HepG2 (cell line): ENCODE data around the gene AARSD1. TPM values are rescaled to one million over a fixed set of nuclear protein-coding genes. Genes with fewer than 3 reads are reported as not detected.

ENCODE experiments used
- FIP1L1 ChIP-seq: fragments of 200-400 bp; formaldehyde crosslinking; IDR thresholded peaks from 2 replicates; pipeline ENCODE4 v1.6.1; 2018; ENCODE audit warnings: low read depth, mild to moderate bottlenecking, low read length, moderate library complexity, borderline replicate concordance; ENCODE audit not compliant: insufficient read depth
- FOXK1 ChIP-seq: sonication (generic); formaldehyde crosslinking; IDR thresholded peaks from 2 replicates; pipeline ENCODE4 v1.4.0; 2020; ENCODE audit warnings: low read depth, missing genetic modification reagents, borderline replicate concordance
- HNF1A ChIP-seq, 2 experiments: sonication (generic) in 1 of 2; formaldehyde crosslinking in 1 of 2; IDR thresholded peaks; 2 replicates each; pipeline versions ENCODE4 v1.4.0 to v1.6.1; 2016 to 2020; ENCODE audit warnings: borderline replicate concordance in 1 of 2, low read depth in 1 of 2, mild to moderate bottlenecking in 1 of 2, missing genetic modification reagents in 1 of 2
- MLX ChIP-seq: IDR thresholded peaks from 2 replicates; pipeline ENCODE4 v1.6.1; 2016
- MXD1 ChIP-seq: sonication (generic); formaldehyde crosslinking; IDR thresholded peaks from 2 replicates; pipeline ENCODE4 v1.4.0; 2020; ENCODE audit warnings: mild to moderate bottlenecking, missing genetic modification reagents
- ZBTB10 ChIP-seq: sonication (generic); formaldehyde crosslinking; IDR thresholded peaks from 2 replicates; pipeline ENCODE4 v1.4.0; 2020; ENCODE audit warnings: missing genetic modification reagents, borderline replicate concordance
- ZBTB7B ChIP-seq: sonication (generic); formaldehyde crosslinking; IDR thresholded peaks from 2 replicates; pipeline ENCODE4 v1.4.0; 2020; ENCODE audit warnings: missing genetic modification reagents
- ZFP36 ChIP-seq: fragments of 150-350 bp; IDR thresholded peaks from 2 replicates; pipeline ENCODE4 v1.6.1; 2018; ENCODE audit warnings: borderline replicate concordance, low read length, low read depth; ENCODE audit not compliant: partially characterized antibody
- ZNF33A ChIP-seq: sonication (generic); formaldehyde crosslinking; IDR thresholded peaks from 2 replicates; pipeline ENCODE4 v1.5.1; 2020; ENCODE audit warnings: missing genetic modification reagents, mild to moderate bottlenecking, moderate library complexity, borderline replicate concordance
- ZNF430 ChIP-seq: sonication (generic); formaldehyde crosslinking; IDR thresholded peaks from 2 replicates; pipeline ENCODE4 v1.9.0; 2021; ENCODE audit warnings: mild to moderate bottlenecking, missing genetic modification reagents
- ZNF496 ChIP-seq: sonication (generic); formaldehyde crosslinking; IDR thresholded peaks from 2 replicates; pipeline ENCODE4 v1.8.1; 2023; ENCODE audit warnings: mild to moderate bottlenecking, moderate library complexity, missing genetic modification reagents; ENCODE audit not compliant: insufficient replicate concordance
- ZNF691 ChIP-seq: sonication (generic); formaldehyde crosslinking; IDR thresholded peaks from 2 replicates; pipeline ENCODE4 v1.4.0; 2020; ENCODE audit warnings: missing genetic modification reagents, low read depth, mild to moderate bottlenecking, borderline replicate concordance
- ZNF800 ChIP-seq: sonication (generic); formaldehyde crosslinking; IDR thresholded peaks from 2 replicates; pipeline ENCODE4 v1.4.0; 2020; ENCODE audit warnings: missing genetic modification reagents
- ZNF850 ChIP-seq: sonication (generic); formaldehyde crosslinking; conservative IDR thresholded peaks from 2 replicates; pipeline ENCODE4 v1.9.0; 2021; ENCODE audit warnings: mild to moderate bottlenecking, missing genetic modification reagents
- ZSCAN30 ChIP-seq: sonication (generic); formaldehyde crosslinking; IDR thresholded peaks from 2 replicates; pipeline ENCODE4 v1.5.0; 2020; ENCODE audit warnings: mild to moderate bottlenecking, missing genetic modification reagents
- polyA plus RNA-seq, 8 experiments: library from polyadenylated mRNA; depleted of rRNA in 3 of 8; stranded (reverse) in 7 of 8; unstranded in 1 of 8; fragments of >200 nt; fragmentation: Illumina TruSeq in 4 of 8; extraction: Trizol in 4 of 8; gene quantifications; 2 replicates each; pipeline versions ENCODE4 v1.2.1 to v1.2.3, GENCODE V29; 2011 to 2016; ENCODE audit warnings: low read depth in 4 of 8, missing spikeins in 1 of 8, mixed read lengths in 1 of 8; ENCODE audit not compliant: insufficient read depth in 1 of 8
- total RNA-seq, 5 experiments: library from RNA; depleted of rRNA; stranded (reverse); fragments of >200 nt; fragmentation: Illumina TruSeq; extraction: Trizol; gene quantifications; 2 replicates each; pipeline ENCODE4 v1.2.3, GENCODE V29; 2016; ENCODE audit warnings: low read depth in 1 of 5

AARSD1 gene
- total and polyA plus RNA-seq, 2 of the 13 experiments (the other 11 are each of a cell fraction or from before 2014, with no cell fraction given), result 24.7 to 29.3 TPM

GRCh38 chr17:42964161-42964932 is at the start of gene AARSD1 (continued):
- TF ChIP-seq ZNF33A (CRISPR knock-in tag), result no peak
- TF ChIP-seq ZBTB10 (CRISPR knock-in tag), result no peak
- TF ChIP-seq ZNF430 (CRISPR knock-in tag), result no peak
- peak; percentile 76; the same call in 1 of the 2 replicates for TF ChIP-seq ZNF691
- no peak for TF ChIP-seq MXD1 (CRISPR knock-in tag)
- no peak for TF ChIP-seq HNF1A (IDR thresholded peaks at IDR 0.05; ENCODE audit: low read depth)
- TF ChIP-seq HNF1A (CRISPR knock-in tag; IDR thresholded peaks at IDR 0.05; ENCODE audit: borderline replicate concordance), result peak; percentile 55; the same call in 1 of the 2 replicates
- no peak for TF ChIP-seq ZNF850 (CRISPR knock-in tag)
- no peak for TF ChIP-seq ZBTB7B (CRISPR knock-in tag)
- TF ChIP-seq FOXK1 (CRISPR knock-in tag), result no peak
- no peak for TF ChIP-seq ZNF800 (CRISPR knock-in tag)
- TF ChIP-seq MLX, result 0 out of 2 replicates have a peak, but pooled peaks have one; percentile 12
- no peak for TF ChIP-seq ZSCAN30 (CRISPR knock-in tag)
- TF ChIP-seq ZFP36, result no peak
- no peak for TF ChIP-seq ZNF496
- TF ChIP-seq FIP1L1, result no peak
